ENCODE data around the gene ITGAL. TPM values are rescaled to one million over a fixed set of nuclear protein-coding genes. Genes with fewer than 3 reads are reported as not detected.

ITGAL gene
- total and polyA plus RNA-seq, 2 of the 8 experiments (the other 6 are each of a cell fraction or from before 2014, with no cell fraction given), result not detected

- ChIA-PET POLR2A (ENCODE audit: partially characterized antibody) (no interaction called here), CTCF (ENCODE audit: partially characterized antibody) (interaction anchor here (1.0 to 3.0 kb wide), 4 partner anchors 12 to 36 kb away, joined by 3 to 15 read pairs (median 6); no protein-coding TSS in a partner anchor)
- no peaks in the 10 kb centered on the region for H3K23me2 ChIP-seq (ENCODE audit: low read depth, low read length)
These were observed 6.4 kb downstream of the ITGAL start for GRCh38 chr16:30478766-30479478.

More at GRCh38 chr16:30478766-30479478, 6.4 kb downstream of the ITGAL start:
- no peak overlapping the region for H2BK5ac ChIP-seq (ENCODE audit: low read depth, low read length)
- no peak overlapping the region for H3K4ac ChIP-seq (replicated peaks; ENCODE audit: insufficient read length, low read depth, low read length)
- no peak overlapping the region for H3K14ac ChIP-seq (ENCODE audit: insufficient read length)
- no peak overlapping the region for H4K91ac ChIP-seq (replicated peaks; ENCODE audit: insufficient read length, low read length)
- no peak for DNase-seq (ENCODE audit: low read depth in 1 of 2, low spot score in 2 of 2)
- no peak overlapping the region for H2AK5ac ChIP-seq (ENCODE audit: low read depth, low read length)
- no peak overlapping the region for H3K56ac ChIP-seq (replicated peaks; ENCODE audit: insufficient read length, low read depth, low read length)
- WGBS, 2 experiments (ENCODE audit: extremely low coverage in 1 of 2, insufficient coverage in 1 of 2, insufficient read length in 1 of 2, insufficient replicate concordance in 2 of 2, low coverage in 1 of 2, low lambda C conversion rate in 2 of 2, missing lambda C conversion rate in 1 of 2), result 92% methylated on average over 12 of the region's 12 CpGs; no CpG with 5 or more reads in 1 of the 2 experiments
- H2BK12ac ChIP-seq (ENCODE audit: low read depth, low read length), result no peak overlapping the region
- H3K4me3 ChIP-seq (ENCODE audit: extremely low read depth in 1 of 4, insufficient read depth in 2 of 4, low read depth in 3 of 4, low read length in 4 of 4), result no peak overlapping the region
- no peaks in the 10 kb centered on the region for H3K79me2 ChIP-seq (ENCODE audit: control insufficient read depth in 1 of 2, insufficient read depth in 2 of 2, low read length in 2 of 2)
- no peak overlapping the region for H3K4me2 ChIP-seq (ENCODE audit: insufficient read depth in 1 of 2, low read depth in 2 of 2, low read length in 2 of 2)
- H3K27ac ChIP-seq (ENCODE audit: low read depth, low read length), result no peak overlapping the region
- no peak overlapping the region for H3K9ac ChIP-seq (replicated peaks in 1 of 4; ENCODE audit: extremely low read depth in 1 of 4, low read depth in 3 of 4, low read length in 3 of 4)
- H3K23ac ChIP-seq (ENCODE audit: insufficient read length), result no peak overlapping the region
- H3K79me1 ChIP-seq (ENCODE audit: low read depth, low read length), result no peaks in the 10 kb centered on the region
- no peak overlapping the region for H2BK120ac ChIP-seq (replicated peaks; ENCODE audit: low read depth, low read length)
- no peaks in the 10 kb centered on the region; a peak in 1 of 4 replicates for H3K9me3 ChIP-seq (ENCODE audit: insufficient read depth in 2 of 2, low read depth in 1 of 2, low read length in 1 of 2)
- no peak overlapping the region for H2BK15ac ChIP-seq (ENCODE audit: low read length)
- H3K36me3 ChIP-seq (ENCODE audit: control insufficient read depth in 2 of 4, insufficient read depth in 4 of 4, low read length in 3 of 4), result no peaks in the 10 kb centered on the region
- H4K5ac ChIP-seq (ENCODE audit: insufficient read length, low read depth, low read length), result no peak overlapping the region
- H4K20me1 ChIP-seq (replicated peaks in 1 of 2; ENCODE audit: control insufficient read depth in 1 of 2, insufficient read depth in 2 of 2, low read length in 2 of 2), result no peaks in the 10 kb centered on the region
- FAIRE-seq, result no peak
- no peak overlapping the region for H3K18ac ChIP-seq (ENCODE audit: extremely low read depth, low read length)
- H4K8ac ChIP-seq (ENCODE audit: extremely low read depth, insufficient read depth, low read length), result no peak overlapping the region
- TF ChIP-seq BRCA1 (IDR thresholded peaks at IDR 0.05; ENCODE audit: low read depth, low read length) (no peak), CHD1 (IDR thresholded peaks at IDR 0.05; ENCODE audit: low read depth, low read length) (no peak), ASH2L (IDR thresholded peaks at IDR 0.05; ENCODE audit: low read length) (no peak), CBX8 (IDR thresholded peaks at IDR 0.05; ENCODE audit: borderline replicate concordance, low read depth, low read length) (no peak), KDM4A (IDR thresholded peaks at IDR 0.05; ENCODE audit: low read depth, low read length, severe bottlenecking) (no peak), BCL11A (IDR thresholded peaks at IDR 0.05; ENCODE audit: low read depth in 2 of 2, low read length in 2 of 2) (no peak)
- TF ChIP-seq, protein P1, sequence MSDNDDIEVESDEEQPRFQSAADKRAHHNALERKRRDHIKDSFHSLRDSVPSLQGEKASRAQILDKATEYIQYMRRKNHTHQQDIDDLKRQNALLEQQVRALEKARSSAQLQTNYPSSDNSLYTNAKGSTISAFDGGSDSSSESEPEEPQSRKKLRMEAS (IDR thresholded peaks at IDR 0.05), result no peak
- TF ChIP-seq, protein P2, sequence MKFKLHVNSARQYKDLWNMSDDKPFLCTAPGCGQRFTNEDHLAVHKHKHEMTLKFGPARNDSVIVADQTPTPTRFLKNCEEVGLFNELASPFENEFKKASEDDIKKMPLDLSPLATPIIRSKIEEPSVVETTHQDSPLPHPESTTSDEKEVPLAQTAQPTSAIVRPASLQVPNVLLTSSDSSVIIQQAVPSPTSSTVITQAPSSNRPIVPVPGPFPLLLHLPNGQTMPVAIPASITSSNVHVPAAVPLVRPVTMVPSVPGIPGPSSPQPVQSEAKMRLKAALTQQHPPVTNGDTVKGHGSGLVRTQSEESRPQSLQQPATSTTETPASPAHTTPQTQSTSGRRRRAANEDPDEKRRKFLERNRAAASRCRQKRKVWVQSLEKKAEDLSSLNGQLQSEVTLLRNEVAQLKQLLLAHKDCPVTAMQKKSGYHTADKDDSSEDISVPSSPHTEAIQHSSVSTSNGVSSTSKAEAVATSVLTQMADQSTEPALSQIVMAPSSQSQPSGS (IDR thresholded peaks at IDR 0.05; ENCODE audit: low read length), result no peak
- no peak overlapping the region; the same call in 1 of the 2 replicates for H2AFZ ChIP-seq (ENCODE audit: low read length)
- no peak overlapping the region for H2BK20ac ChIP-seq (ENCODE audit: low read length)
- H3K4me1 ChIP-seq (replicated peaks in 1 of 4; ENCODE audit: control insufficient read depth in 3 of 4, insufficient read depth in 4 of 4, low read length in 3 of 4), result no peaks in the 10 kb centered on the region
- peaks cover 0 to 2% (median 0%) of the 10 kb centered on the region in 4 experiments; a peak in 1 of 7 replicates for H3K27me3 ChIP-seq (replicated peaks in 1 of 4; ENCODE audit: control insufficient read depth in 3 of 4, extremely low read depth in 1 of 4, insufficient read depth in 3 of 4, low read length in 3 of 4)
